Measurements from ENCODE around the gene USP33.
"Not testable (repeated sequence)": the region's sequence is repeated elsewhere in the genome, so short reads cannot be mapped to it uniquely, and the experiment has no call there.

USP33 gene

GRCh38 chr1:77668924-77669449 is 90.7 kb downstream of the USP33 start:
- no peak for DNase-seq

DNA sequence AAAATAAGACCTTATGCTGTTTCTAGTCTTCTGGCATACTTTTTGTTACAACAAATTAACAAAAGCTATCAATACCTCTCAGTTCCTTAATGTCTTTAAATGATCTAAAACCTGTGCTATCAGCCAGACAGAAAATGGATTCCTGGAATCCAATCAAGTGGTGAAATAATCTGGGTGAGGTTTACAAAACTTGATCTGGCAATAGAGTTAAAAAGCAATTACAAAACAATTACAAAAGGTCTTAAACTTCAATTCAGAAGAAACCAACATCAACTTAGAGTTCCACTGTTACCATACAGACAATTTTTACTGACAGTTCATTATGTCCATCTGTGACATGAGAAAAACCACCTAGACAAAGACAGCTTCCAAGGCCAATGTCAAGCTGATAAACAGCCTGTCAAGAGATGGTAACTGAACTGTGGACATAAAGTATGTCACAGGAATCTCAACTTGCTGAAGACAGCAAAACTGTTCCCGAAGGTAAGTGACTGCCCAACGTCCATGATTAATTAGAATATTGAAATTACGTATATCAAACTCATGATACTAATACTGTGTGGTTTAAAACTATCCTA is 94.6 kb downstream of the USP33 start:
- DNase-seq = no peak

DNA sequence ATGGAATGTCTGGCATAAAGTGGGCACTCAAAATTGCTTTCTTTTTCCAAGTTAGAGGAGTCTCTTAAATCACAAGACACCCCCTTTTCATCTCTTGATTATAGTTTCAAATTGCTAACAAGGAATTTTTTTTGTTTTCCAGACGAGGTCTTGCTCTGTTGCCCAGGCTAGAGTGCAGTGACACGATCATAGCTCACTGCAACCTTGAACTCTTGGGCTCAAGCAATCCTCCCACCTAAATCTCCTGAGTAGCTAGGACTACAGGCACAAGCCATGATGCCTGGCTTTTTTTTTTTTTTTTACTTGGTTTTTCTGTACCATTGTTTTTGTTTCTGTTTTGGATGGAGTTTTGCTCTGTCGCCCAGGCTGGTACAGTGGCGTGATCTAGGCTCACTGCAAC is 98.0 kb downstream of the USP33 start:
- DNase-seq = no peak

GRCh38 chr1:77659879-77660593 is 99.6 kb downstream of the USP33 start:
- DNase-seq = no peak

- no peak for DNase-seq
These were observed 101.4 kb downstream of the USP33 start for GRCh38 chr1:77658271-77658670.

DNA sequence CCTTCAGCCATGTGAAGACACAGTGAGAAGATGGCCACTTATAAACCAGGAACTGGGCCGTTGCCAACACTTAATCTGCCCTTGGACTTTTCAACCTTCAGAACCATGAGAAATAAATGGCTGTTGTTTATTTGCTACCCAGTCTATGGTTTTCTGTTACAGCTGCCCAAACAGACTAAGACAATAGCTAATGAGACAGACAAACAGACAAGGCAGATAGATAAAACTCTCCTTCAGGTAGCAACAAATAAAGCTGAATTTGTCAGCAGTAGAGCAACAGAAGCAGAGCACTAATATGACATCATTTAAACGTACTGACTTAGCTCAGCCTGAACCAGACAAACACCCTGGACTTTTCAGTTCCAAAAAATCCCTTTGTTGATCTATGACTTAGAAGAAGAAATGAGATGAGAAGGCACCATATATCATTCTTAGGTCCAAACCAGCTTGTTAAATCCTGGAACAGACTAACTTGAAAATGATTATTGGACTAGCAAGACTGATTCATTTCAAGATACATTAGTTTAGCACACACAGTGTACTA is 104.1 kb downstream of the USP33 start:
- no peak for DNase-seq

GRCh38 chr1:77652970-77653516 is 106.6 kb downstream of the USP33 start:
- no peak for DNase-seq

DNA sequence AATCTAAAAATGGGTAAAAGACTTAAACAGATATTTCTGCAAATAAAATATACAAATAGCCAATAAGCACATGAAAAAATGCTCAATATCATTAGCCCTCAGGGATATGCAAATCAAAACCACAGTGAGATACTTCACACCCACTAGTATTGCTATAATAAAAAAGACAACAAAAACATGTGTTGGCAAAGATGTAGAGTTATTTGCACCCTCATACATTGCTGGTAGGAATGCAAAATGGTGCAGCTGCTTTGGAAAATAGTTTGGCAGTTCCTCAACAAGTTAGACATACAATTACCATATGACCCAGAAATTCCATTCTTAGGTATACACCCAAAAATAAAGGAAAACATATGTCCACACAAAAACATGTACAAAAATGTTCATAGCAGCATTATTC is 107.4 kb downstream of the USP33 start:
- DNase-seq = no peak

- no peak for DNase-seq
These were observed 110.5 kb downstream of the USP33 start for GRCh38 chr1:77649127-77649526.

GRCh38 chr1:77646224-77646623 is 113.4 kb downstream of the USP33 start:
- DNase-seq = not testable (repeated sequence)

Data from effector CD4-positive, alpha-beta T cell (primary cell).